SK-N-MC (cell line): ENCODE measurements around the gene ENPP3.

Experiments used
- DNase-seq: peaks from one replicate; pipeline ENCODE4 v3.0.0-alpha.2; 2011; ENCODE audit warnings: low read depth, low spot score
- H3K27ac ChIP-seq: fragments of 200-600 bp; sonication (generic); 2 replicates; pipeline ENCODE4 v1.5.1; 2016; ENCODE audit warnings: mixed run types
- H3K36me3 ChIP-seq: fragments of 200-600 bp; sonication (generic); 2 replicates; pipeline ENCODE4 v1.6.1; 2017; ENCODE audit warnings: antibody characterized with exemption, low read length, mixed read lengths; ENCODE audit not compliant: insufficient read depth
- H3K4me3 ChIP-seq: fragments of 200-600 bp; sonication (generic); 2 replicates; pipeline ENCODE4 v1.5.1; 2016
- H3K9ac ChIP-seq: fragments of 200-600 bp; sonication (generic); 2 replicates; pipeline ENCODE4 v1.8.0; 2017; ENCODE audit warnings: mixed run types, mixed read lengths; ENCODE audit not compliant: insufficient read length
- H3K9me3 ChIP-seq: fragments of 200-600 bp; sonication (generic); 2 replicates; pipeline ENCODE4 v1.6.1; 2017; ENCODE audit warnings: low read depth, mild to moderate bottlenecking, antibody characterized with exemption, low read length, moderate library complexity, mixed read lengths
- EZH2 ChIP-seq: fragments of 200-600 bp; sonication (generic); IDR thresholded peaks from one replicate; pipeline ENCODE4 v1.6.1; 2017; ENCODE audit warnings: antibody characterized with exemption
- FOXP2 ChIP-seq: optimal IDR thresholded peaks from 2 replicates; pipeline ENCODE3; 2011; ENCODE audit warnings: mild to moderate bottlenecking, moderate library complexity; ENCODE audit not compliant: insufficient read depth; ENCODE audit errors: extremely low read length, control extremely low read depth
- POLR2AphosphoS5 ChIP-seq: IDR thresholded peaks from 2 replicates; pipeline ENCODE4 v1.6.1; 2012; ENCODE audit warnings: mild to moderate bottlenecking, low read depth, low read length, borderline replicate concordance

ENPP3 gene

DNA sequence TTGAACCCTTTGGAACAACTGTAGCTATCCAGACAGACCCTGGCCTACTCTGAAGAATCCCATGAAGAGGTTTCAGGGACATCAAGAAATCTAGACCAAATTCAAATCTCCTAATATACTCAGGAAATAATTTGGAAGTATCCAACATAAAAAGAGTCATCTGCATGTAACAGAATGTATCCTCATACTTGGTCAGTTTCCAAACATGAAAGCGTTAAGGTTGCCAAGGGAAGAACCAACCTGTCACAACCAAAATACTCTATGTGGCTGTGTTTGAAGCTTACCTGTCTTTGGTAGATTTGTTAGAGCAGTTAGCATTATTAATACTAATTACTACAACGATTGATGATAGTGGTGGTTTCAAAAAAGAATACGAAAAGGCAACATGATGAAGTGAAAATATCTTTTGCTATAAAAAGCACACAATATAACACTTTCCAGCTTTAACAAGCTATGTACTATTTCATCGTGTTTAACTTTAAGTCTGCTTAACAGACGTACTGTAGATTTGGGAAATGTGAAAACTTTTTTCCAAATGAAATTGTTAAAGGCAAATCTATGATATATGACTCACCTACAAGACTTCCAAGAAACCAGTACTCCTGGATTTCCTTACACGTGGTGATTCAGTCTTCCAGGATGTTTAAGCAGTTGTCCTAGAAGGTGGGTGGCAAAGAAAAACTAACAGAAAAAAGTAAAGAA is 124.1 kb downstream of the ENPP3 start:
- no peaks in the 10 kb centered on the region for H3K36me3 ChIP-seq
- H3K9me3 ChIP-seq = no peaks in the 10 kb centered on the region
- TF ChIP-seq FOXP2 (no peak), POLR2AphosphoS5 (no peak), EZH2 (no peak)
- no peak for DNase-seq
- peak overlapping the region; percentile 84 for H3K9ac ChIP-seq
- peak overlapping the region; percentile 100 for H3K27ac ChIP-seq
- H3K4me3 ChIP-seq = peak overlapping the region; percentile 74

DNA sequence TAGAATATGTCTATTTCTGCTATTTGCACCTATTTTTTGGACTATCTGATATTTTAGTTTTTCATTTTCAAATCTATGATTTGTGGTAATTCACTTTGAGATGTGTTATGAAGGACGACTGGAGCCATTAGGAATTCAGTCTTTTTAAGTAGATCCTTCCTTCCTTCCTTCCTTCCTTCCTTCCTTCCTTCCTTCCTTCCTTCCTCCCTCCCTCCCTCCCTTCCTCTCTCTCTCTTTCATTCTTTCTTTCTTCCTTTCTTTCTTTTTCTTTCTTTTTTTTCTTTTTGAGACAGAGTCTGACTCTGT is 124.6 kb downstream of the ENPP3 start:
- Histone ChIP-seq H3K9ac (peak overlapping the region; percentile 84), H3K36me3 (no peaks in the 10 kb centered on the region), H3K4me3 (peak overlapping the region; percentile 74), H3K27ac (peak overlapping the region; percentile 100), H3K9me3 (no peaks in the 10 kb centered on the region)
- TF ChIP-seq POLR2AphosphoS5 (peak; percentile 69; the same call in 1 of the 2 replicates), EZH2 (no peak)
- peak; percentile 86 for DNase-seq

DNA sequence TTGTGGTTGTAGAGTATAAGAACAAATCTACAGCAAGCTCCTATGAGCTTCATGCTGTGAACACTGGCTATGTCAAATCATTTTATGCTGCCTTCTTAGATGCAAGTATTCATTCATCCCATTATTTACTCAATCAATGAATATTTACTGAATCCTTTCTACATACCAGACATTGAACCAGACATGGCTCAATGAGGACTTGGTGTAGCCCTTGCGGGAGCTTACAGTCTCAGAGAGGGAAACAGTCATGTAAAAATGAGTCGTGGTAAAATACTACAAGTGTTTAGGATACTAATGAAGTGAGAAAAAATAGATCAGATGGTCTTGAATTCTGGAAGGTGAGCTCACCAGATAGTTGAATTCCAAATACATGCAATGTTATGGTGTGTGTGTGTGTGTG is 125.9 kb downstream of the ENPP3 start:
- TF ChIP-seq EZH2 (no peak), POLR2AphosphoS5 (no peak), FOXP2 (no peak)
- no peaks in the 10 kb centered on the region for H3K36me3 ChIP-seq
- H3K9ac ChIP-seq = peak overlapping the region; percentile 35
- H3K27ac ChIP-seq = peak overlapping the region; percentile 100
- no peak for DNase-seq
- no peaks in the 10 kb centered on the region for H3K9me3 ChIP-seq
- H3K4me3 ChIP-seq = no peak overlapping the region

DNA sequence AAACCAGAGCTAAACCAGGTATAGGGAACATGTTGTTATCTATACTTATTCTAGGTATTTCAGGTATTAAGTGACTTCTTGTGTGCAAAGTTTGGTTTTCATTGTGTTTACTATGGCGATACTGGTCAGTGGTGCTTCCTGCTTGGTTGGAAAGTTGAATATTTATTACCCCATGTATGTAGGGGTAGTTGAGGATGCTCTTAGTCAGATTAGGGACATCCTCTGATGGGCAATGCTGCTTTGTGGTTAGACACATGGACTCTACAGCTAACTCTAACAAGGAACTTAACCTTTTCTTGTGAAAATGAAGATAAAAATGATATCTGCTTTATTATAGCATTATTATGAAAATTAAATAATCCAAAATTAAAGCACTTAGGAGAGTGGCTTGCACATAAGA is 126.6 kb downstream of the ENPP3 start:
- Histone ChIP-seq H3K27ac (peak overlapping the region; percentile 100), H3K9me3 (no peaks in the 10 kb centered on the region), H3K9ac (peak overlapping the region; percentile 46), H3K36me3 (no peaks in the 10 kb centered on the region), H3K4me3 (no peak overlapping the region)
- TF ChIP-seq POLR2AphosphoS5 = no peak
- no peak for TF ChIP-seq FOXP2
- no peak for TF ChIP-seq EZH2
- DNase-seq = no peak

DNA sequence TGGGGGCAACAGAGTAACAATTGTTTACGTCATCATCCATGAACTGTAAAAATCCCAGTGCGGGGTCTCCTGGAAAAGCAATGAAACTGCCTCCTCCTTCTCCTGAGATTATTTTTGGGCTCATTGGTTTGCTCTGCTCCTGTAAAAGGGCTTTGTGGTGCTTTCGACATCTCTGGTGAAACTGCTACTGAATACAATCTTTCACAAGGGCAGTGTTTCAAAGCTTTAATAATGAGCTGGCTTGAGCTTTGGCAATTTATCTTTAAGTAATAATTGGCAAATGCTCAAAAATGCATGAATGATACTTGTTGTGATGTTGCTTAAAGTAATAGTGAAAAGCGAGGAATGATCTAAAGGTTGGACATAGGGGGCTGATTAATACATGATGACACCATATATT is 127.2 kb downstream of the ENPP3 start:
- no peak for DNase-seq
- H3K27ac ChIP-seq = peak overlapping the region; percentile 100
- TF ChIP-seq EZH2 (no peak), FOXP2 (no peak), POLR2AphosphoS5 (no peak)
- H3K9me3 ChIP-seq = no peaks in the 10 kb centered on the region
- H3K36me3 ChIP-seq = no peaks in the 10 kb centered on the region
- peak overlapping the region; percentile 31 for H3K4me3 ChIP-seq
- H3K9ac ChIP-seq = peak overlapping the region; percentile 46

DNA sequence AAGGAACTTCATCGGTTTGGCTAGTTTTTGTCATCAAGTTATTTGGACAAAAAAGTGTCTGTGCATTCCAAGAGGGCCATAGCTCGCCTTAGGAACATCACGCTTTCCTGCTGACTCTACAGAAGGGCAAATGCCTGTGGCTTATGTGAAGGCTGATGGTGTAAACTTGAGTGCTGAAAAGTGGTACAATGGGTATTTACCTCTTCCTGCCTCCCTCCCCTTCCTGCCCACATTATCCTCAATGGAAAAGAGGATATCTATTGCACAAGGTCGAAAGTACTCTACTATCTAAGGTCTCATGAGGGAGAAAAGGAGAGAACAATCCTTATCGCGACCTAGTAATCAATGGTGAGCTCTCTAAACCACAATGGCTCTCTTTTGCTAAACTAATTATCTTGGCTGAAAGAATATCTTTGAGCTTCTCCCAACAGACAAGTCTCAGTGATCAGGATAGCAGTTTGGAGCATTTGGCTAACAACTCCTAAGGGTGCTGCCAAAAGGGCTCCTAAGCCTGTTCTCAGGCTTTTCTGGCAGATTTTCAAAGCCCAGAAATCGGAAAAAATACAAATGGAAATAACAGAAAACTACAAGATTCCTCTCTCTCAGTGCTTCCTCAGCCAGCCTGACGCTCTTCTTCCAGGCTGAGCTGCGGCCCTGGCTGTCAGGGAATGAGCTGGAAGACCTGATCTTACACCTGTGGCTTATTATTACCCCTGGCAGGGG is 128.1 kb downstream of the ENPP3 start:
- Histone ChIP-seq H3K4me3 (peak overlapping the region; percentile 62), H3K27ac (peak overlapping the region; percentile 100), H3K9me3 (no peaks in the 10 kb centered on the region), H3K9ac (peak overlapping the region; percentile 44), H3K36me3 (no peaks in the 10 kb centered on the region)
- peak; percentile 79 for DNase-seq
- TF ChIP-seq EZH2 (no peak), POLR2AphosphoS5 (peak; percentile 49; the same call in 1 of the 2 replicates), FOXP2 (peak; percentile 34)

DNA sequence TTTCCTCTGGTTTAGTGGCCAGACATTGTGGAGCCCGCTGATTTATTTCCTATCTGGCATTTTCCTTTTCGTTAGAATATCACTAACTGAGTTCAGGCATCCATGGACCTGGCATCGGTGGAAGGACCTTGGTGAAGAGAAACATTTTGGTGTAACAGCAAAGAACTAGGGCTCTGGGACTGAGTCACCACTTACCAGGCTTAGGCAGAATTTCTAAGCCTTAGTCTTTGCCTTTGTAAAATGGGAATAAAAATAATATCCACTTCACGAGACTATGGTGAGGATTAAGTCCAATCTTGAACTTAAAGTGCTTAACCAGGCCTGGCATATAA is 128.7 kb downstream of the ENPP3 start:
- Histone ChIP-seq H3K9me3 (no peaks in the 10 kb centered on the region), H3K27ac (peak overlapping the region; percentile 100), H3K4me3 (peak overlapping the region; percentile 62), H3K9ac (peak overlapping the region; percentile 44), H3K36me3 (no peaks in the 10 kb centered on the region)
- DNase-seq = no peak
- TF ChIP-seq EZH2 = no peak
- no peak for TF ChIP-seq FOXP2
- no peak for TF ChIP-seq POLR2AphosphoS5

DNA sequence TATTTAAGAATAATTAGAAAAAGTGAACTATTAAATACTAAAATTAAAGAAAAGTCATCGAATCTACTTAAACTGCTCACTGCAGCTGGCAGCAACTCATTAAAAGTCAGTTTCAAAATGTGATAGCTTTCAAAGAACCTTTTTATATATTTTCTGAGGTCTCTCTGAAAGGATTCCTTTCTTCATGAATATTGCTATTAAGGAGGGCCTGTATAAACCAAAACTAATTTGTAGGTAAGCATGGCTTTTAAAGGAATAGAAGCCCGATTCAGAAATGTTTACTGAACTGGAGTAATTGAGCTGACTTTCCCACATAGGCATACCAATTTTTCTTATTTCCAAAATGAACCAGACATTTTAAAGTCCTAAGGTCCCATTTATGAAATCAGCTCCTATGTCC is 129.5 kb downstream of the ENPP3 start:
- TF ChIP-seq EZH2 (no peak), POLR2AphosphoS5 (no peak), FOXP2 (no peak)
- H3K4me3 ChIP-seq = peak overlapping the region; percentile 14; the same call in 1 of the 2 replicates
- no peak for DNase-seq
- H3K9me3 ChIP-seq = no peaks in the 10 kb centered on the region
- peak overlapping the region; percentile 44 for H3K9ac ChIP-seq
- peak overlapping the region; percentile 100 for H3K27ac ChIP-seq
- no peaks in the 10 kb centered on the region for H3K36me3 ChIP-seq
